Coronary artery (tissue), 2 donors: ENCODE results near the gene BHLHE23.

ENCODE experiments used
- DNase-seq: peaks from one replicate; pipeline ENCODE4 v3.0.0-alpha.2; 2017; ENCODE audit warnings: low spot score
- H3K27ac ChIP-seq, 2 donors: fragments of 200-600 bp; sonication (generic); one replicate each; pipeline ENCODE4 v1.5.1; 2016 to 2019
- H3K4me3 ChIP-seq: fragments of 200-600 bp; sonication (generic); 2 replicates; pipeline ENCODE4 v1.5.1; 2016; ENCODE audit warnings: mild to moderate bottlenecking, moderate library complexity
- TF ChIP-seq, protein P1 (sequence below): fragments of 200-600 bp; sonication (generic); IDR thresholded peaks from one replicate; pipeline ENCODE4 v1.5.1; 2019; ENCODE audit warnings: antibody characterized with exemption

BHLHE23 gene

DNA sequence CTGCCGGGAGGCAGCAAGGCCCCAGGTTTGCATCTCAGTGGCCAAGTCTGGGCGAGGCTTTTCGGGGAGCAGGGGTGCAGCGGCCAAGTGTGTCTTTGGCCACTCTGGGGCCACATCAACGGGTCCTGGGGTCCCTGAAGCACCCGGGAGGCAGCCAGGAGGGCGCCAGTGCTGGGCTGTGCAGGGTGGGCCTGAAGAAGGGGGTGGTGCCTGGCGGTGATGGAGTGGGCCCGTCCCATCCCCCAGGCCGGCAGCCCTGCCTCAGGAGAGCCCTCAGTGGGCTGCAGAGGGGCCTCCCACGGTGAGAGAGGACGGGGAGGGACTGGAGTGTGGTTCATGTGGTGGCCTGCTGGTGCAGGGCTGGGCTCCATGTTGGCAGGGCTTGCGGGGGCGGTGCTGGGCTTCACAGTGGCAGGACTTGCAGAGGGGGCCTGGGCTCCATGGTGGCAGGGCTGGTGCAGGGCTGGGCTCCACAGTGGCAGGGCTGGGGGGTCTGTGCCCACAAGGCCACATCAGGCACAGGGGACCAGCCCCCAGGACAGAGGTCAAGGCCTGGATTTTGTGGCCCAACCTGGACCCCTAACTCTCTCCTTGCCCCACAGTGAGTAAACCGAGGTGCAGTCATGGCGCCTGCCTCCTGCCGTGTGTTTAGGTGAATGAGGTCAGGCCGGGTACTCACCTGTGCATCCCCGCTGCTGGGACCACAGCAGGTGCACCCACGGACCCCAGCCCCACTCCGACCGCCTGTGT is 10.5 kb upstream of the BHLHE23 start:
- DNase-seq, result no peak
- TF ChIP-seq, protein P1, sequence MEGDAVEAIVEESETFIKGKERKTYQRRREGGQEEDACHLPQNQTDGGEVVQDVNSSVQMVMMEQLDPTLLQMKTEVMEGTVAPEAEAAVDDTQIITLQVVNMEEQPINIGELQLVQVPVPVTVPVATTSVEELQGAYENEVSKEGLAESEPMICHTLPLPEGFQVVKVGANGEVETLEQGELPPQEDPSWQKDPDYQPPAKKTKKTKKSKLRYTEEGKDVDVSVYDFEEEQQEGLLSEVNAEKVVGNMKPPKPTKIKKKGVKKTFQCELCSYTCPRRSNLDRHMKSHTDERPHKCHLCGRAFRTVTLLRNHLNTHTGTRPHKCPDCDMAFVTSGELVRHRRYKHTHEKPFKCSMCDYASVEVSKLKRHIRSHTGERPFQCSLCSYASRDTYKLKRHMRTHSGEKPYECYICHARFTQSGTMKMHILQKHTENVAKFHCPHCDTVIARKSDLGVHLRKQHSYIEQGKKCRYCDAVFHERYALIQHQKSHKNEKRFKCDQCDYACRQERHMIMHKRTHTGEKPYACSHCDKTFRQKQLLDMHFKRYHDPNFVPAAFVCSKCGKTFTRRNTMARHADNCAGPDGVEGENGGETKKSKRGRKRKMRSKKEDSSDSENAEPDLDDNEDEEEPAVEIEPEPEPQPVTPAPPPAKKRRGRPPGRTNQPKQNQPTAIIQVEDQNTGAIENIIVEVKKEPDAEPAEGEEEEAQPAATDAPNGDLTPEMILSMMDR, result no peak
- no peak overlapping the region for H3K4me3 ChIP-seq
- H3K27ac ChIP-seq, result no peak overlapping the region

DNA sequence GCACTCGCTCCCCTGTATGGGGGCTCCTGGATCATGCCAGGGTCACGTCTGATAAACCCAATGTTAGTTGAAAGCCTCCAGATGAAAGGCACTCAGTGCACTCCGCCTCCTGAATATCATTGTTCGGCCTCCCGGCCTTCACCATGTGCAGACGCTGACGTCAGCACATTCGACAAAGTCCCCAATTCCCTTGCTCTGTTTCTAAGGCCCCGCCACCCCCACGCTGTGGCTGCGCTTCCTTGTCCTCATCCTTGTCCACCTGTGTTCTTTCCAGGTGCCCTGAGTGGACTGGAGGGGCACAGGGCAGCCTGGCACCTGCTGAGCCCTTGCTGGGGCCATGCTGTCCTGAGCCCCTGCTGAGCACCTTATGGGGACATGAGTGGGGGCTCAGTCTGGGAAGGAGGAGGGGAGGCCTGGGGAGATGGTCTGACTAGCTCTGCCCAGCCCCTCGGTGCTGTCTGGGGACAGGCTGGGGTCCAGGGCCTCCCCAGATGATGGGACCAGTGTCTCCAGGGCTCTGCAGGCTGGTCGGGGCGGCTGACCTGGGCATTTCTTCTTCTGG is 9.8 kb upstream of the BHLHE23 start:
- no peak for DNase-seq
- TF ChIP-seq, protein P1, result no peak
- no peak overlapping the region for H3K4me3 ChIP-seq
- H3K27ac ChIP-seq, result no peak overlapping the region

DNA sequence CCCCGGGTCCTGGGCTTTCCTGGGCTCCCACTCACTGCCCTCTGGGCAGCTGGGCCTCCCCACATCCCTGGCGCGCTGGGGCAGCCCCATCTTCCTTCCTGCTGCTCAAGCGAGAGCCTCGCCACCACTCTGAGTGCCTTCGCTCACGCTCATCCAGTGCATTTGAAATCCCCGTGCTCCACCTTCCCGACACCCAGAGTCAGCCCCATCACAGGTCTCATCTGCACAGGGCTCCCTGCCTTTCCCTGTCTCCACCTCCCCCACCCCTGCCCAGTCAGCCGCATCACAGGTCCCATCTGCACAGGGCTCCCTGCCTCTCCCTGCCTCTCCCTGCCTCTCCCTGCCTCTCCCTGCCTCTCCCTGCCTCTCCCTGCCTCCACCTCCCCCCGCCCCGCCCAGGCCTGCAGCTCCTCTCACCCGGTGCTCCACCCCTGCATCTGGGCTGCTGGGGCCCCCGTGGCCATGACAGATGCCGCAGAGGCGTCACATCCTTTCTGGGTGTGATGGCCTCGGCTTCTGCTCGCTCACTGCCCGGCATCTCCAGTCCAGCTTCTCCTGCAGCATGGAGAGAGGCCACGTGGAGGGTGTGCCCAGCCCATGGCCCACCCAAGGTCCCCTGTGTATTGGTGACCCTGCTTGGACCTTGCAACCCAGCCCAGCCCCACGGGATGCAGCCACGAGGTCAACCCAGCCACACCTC is 9.0 kb upstream of the BHLHE23 start:
- Histone ChIP-seq H3K4me3 (no peak overlapping the region), H3K27ac (no peak overlapping the region)
- TF ChIP-seq, protein P1, result no peak
- DNase-seq, result no peak

DNA sequence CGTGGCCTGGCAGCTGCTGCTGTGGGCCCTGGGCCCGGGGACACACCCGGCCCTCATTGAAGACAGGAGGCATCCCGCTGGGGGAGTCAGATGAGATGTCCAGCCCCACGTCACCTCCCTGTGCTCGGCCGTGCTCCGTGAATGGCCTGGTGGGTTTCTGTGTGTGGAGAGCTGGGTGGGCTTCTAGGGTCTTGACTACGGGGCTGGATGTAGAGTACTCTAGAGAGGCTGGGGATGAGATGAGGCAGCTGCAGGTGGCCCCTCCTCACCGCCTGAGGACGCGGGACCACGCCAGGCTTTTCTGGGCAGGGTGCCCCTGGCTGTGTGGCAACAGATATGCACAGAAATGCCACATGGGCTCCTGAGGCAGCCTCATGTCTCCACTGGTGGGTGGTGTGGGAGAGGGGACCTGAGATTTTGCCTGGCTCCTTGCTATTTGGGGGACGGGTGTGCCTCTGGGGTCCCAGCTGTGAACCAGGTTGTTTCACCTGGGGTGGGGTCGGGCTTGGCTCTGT is 8.4 kb upstream of the BHLHE23 start:
- DNase-seq, result no peak
- TF ChIP-seq, protein P1, result no peak
- H3K4me3 ChIP-seq, result no peak overlapping the region
- H3K27ac ChIP-seq, result no peak overlapping the region

DNA sequence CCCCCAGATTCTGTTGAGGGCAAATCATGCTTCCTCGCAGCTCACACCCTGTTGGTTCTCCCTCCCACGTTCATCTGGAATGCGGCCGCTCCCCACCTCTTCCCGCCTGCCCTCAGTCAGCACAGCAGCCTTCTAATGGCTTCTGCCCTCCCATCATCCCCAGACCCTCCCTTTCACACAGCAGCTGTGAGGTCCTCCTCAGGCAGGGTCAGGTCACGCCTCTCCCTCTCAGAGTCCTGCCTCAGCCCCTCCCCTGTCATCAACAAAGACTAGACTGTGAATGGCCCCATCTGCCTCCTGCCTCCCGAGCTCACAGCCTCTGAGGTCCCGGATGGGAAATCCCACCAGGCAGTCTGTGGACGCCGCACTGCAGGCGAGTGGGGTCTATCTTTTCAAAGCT is 7.9 kb upstream of the BHLHE23 start:
- DNase-seq, result no peak
- TF ChIP-seq, protein P1, result no peak
- H3K27ac ChIP-seq, result no peak overlapping the region
- H3K4me3 ChIP-seq, result no peak overlapping the region

DNA sequence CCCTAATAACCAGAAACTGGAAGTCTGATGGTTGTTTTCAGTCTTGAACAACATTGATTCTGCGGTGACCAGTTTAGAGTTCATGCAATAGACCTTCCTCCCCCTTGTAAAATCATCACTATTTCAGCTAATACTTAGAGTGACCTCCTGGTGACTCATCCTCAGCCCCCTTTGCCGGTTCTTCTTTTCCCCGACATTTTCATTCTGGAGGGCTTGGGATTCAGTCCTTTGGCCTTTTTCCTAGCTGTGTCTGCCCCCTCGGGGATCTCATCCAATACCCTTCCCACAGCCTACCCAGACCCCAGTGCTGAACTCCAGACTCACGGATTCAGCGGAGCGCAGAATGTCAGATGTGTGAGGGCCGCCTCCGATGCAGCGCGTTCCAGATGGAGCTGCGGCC is 7.5 kb upstream of the BHLHE23 start:
- Histone ChIP-seq H3K4me3 (no peak overlapping the region), H3K27ac (no peak overlapping the region)
- TF ChIP-seq, protein P1, result no peak
- DNase-seq, result no peak
